ENCODE data around the gene ARIH2.

GRCh38 chr3:49030321-49030720 lies 111.7 kb downstream of the ARIH2 start:
- TF ChIP-seq CTCF (optimal IDR thresholded peaks at IDR 0.05 in 1 of 3, IDR thresholded peaks at IDR 0.05 in 1 of 3, conservative IDR thresholded peaks at IDR 0.05 in 1 of 3; ENCODE audit: extremely low read depth in 1 of 3, insufficient read depth in 2 of 3, low read length in 3 of 3) (no peak), EZH2 (IDR thresholded peaks at IDR 0.05; ENCODE audit: low read length) (no peak)

Measured in keratinocyte (primary cell).